ENCODE results near the gene DNAJC11.

DNAJC11 gene

GRCh38 chr1:6686294-6686693 is 15.3 kb downstream of the DNAJC11 start:
- TF ChIP-seq CTCF (IDR thresholded peaks at IDR 0.05) (no peak), ZFX (IDR thresholded peaks at IDR 0.05; ENCODE audit: borderline replicate concordance) (no peak)
- no peak overlapping the region for H3K27ac ChIP-seq

DNA sequence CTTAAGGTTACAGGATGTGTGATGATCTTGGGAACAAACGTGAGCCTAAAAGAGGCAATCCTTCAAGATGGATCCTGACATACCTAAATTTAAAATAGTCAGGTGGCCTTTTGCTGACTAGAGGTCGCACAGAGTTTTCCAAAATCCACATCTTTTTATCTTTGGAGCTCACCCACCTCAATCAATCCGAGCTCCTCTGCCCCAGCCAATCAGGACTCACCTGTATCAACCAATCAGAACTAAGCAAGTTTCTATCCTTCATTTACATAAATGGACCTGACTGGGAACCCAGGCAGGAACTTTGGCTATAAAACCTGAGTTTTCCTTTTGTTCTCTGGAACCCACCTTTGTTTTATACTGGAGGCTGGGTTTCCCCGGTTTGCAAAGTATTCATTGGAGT is 16.2 kb downstream of the DNAJC11 start:
- TF ChIP-seq CTCF (IDR thresholded peaks at IDR 0.05) (no peak), ZFX (IDR thresholded peaks at IDR 0.05; ENCODE audit: borderline replicate concordance) (no peak)
- H3K27ac ChIP-seq: no peak overlapping the region

DNA sequence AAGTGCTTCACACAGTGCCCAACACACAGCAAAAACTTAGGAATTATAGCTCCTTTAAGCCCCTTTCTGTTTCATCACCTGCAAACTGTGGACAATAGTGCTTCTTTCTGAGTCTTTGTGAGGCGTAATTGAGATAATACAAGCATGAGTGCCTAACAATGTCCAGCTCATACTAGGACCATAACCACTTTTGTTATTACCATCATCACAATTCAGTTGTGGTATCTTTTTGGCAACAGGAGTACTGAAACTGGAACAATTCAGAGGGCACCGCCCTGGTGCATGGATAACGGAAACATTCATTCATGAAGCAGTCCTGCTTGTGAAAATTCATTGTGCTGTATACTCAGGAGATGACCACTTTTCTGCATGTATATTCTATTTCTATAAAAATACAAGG is 18.2 kb downstream of the DNAJC11 start:
- no peak overlapping the region for H3K27ac ChIP-seq
- TF ChIP-seq ZFX (IDR thresholded peaks at IDR 0.05; ENCODE audit: borderline replicate concordance): no peak
- TF ChIP-seq CTCF (IDR thresholded peaks at IDR 0.05): no peak

GRCh38 chr1:6675941-6676340 is 25.7 kb downstream of the DNAJC11 start:
- no peak overlapping the region for H3K27ac ChIP-seq
- TF ChIP-seq ZFX (IDR thresholded peaks at IDR 0.05; ENCODE audit: borderline replicate concordance) (no peak), CTCF (IDR thresholded peaks at IDR 0.05) (no peak)

GRCh38 chr1:6674771-6675170 is 26.8 kb downstream of the DNAJC11 start:
- TF ChIP-seq ZFX (IDR thresholded peaks at IDR 0.05; ENCODE audit: borderline replicate concordance) (no peak), CTCF (IDR thresholded peaks at IDR 0.05) (no peak)
- no peak overlapping the region for H3K27ac ChIP-seq

DNA sequence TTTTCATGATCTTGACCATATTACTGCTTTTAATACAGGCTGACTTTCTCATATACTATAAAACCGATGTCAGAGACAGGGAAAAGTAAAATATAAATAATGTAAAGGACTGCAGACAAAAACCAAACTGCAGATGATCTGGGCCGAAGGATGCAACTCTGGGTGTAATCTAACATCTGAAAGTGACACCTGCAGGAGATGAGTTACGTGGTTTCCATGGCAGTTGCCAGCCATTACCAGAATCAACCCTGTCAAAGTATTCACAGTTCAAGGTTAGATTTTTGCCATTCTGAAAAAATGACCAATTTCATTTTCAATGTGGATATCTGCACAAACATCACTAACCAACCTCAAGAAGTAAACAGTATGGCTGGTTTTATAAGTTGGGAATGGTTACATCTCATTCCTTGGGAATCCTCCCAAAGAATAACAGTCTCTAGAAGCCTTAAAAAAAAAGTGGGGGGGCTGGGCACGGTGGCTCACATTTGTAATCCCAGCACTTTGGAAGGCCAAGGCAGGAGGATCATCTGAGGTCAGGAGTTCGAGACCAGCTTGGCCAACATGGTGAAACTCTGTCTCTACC is 27.7 kb downstream of the DNAJC11 start:
- TF ChIP-seq CTCF (IDR thresholded peaks at IDR 0.05): no peak
- no peak for TF ChIP-seq ZFX (IDR thresholded peaks at IDR 0.05; ENCODE audit: borderline replicate concordance)
- H3K27ac ChIP-seq: no peak overlapping the region

DNA sequence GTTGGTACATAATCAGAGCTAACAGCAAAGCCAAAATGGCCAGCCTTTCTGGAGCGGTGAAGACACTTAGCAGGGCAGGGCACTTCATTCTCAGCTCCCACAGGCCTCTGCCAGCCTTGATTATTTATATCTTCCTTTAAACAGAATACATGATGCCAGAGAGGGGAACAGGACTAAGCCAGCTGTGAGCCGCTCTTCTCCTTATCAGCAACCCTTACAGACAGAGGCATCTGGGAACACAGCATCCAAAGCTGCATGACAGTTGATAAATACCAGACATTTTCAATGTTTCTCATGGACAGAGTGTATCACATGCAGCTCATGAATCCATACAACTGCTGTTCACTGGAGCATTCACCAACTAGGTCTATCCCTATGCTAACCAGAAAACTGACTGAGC is 29.1 kb downstream of the DNAJC11 start:
- TF ChIP-seq CTCF (IDR thresholded peaks at IDR 0.05) (no peak), ZFX (IDR thresholded peaks at IDR 0.05; ENCODE audit: borderline replicate concordance) (no peak)
- H3K27ac ChIP-seq: no peak overlapping the region
